HG02943 (cell line): ENCODE results near the gene HERPUD1.
"Not testable (repeated sequence)": the region's sequence is repeated elsewhere in the genome, so short reads cannot be mapped to it uniquely, and the experiment has no call there.

Experiments
- ATAC-seq: cut with Tn5 transposase; IDR thresholded peaks from one replicate; pipeline ENCODE4 v1.9.1; 2021; ENCODE audit warnings: mild to moderate bottlenecking, low read depth, moderate library complexity; ENCODE audit not compliant: unreplicated experiment

HERPUD1 gene

DNA sequence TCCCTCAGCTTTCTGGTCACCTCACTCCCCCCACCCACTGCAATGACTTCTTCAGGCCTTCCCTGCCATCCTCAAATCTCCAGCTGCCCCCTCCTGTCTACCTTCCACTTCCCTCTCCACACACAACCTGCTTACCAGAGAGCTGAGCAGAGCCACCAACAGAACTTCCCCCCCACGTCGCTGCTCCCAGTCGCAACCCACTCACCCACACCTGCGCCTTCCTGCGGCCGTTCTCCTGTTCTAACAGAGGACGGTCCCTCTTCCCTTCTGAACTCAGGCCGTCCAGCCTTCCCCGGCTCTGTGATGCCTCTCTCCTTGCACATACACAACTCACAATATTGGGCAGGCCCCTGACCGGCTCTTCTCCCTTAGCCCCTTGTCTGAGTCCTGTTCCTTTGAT is 43.8 kb downstream of the HERPUD1 start:
- no peak for ATAC-seq

DNA sequence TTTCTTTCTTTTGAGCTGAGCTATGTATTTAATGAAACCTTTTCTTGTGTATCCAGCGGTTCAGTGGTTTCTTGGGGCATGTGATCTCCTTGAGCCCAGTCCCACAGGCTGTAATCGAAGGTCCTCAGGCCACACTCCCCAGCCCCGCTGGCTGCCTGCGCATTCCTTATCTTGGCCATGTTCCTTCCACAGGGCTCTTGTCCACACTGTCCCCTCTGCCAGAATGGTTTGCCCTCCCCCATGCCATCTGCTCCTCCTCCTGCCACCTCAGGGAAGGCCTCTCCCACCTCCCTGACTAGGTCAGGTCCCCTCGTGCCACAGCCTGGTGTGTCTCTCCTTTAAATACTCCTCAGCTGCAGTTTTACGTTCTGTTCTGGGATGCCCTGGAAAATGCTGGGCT is 45.3 kb downstream of the HERPUD1 start:
- ATAC-seq, result no peak

DNA sequence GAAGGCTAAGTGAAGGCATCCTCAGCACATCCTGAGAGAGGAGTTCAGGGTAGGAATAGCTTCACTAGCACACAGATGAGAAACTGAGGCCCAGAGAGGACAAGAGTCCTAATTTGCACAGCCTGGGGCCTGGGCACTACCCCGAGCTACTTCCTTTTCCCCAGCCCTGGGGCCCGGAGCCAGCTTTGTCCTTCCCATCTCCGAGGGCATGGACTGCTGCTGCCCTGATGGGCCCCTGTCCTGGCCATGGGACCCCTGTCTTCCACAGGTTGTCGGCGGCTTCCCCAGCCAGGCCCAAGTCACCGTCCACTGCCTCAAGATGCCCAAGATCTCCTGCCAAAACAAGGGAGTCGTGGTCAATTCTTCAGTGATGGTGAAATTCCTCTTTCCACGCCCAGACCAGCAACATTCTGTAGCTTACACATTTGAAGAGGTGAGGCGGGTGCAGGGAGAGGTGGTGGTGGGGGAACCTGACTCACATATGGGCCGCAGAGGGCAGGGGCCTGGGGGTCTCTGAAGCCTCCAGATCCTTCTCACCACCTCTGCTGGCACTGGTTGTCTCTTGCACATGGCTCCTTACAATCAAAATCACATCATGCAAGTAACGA is 46.0 kb downstream of the HERPUD1 start:
- ATAC-seq, result no peak

DNA sequence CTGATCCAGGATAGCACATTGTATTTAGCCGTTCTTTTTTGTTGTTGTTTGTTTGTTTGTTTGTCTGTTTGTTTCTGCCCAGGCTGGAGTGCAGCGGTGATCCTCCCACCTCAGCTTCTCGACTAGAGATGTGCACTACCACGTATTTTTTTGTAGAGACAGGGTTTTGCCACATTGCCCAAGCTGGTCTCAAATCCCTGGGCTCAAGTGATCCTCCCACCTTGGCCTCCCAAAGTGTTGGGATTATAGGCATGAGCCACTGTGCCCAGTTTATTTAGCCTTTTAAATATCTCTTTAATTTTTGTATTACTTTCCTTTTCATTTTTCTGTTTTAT is 48.2 kb downstream of the HERPUD1 start:
- ATAC-seq, result no peak

DNA sequence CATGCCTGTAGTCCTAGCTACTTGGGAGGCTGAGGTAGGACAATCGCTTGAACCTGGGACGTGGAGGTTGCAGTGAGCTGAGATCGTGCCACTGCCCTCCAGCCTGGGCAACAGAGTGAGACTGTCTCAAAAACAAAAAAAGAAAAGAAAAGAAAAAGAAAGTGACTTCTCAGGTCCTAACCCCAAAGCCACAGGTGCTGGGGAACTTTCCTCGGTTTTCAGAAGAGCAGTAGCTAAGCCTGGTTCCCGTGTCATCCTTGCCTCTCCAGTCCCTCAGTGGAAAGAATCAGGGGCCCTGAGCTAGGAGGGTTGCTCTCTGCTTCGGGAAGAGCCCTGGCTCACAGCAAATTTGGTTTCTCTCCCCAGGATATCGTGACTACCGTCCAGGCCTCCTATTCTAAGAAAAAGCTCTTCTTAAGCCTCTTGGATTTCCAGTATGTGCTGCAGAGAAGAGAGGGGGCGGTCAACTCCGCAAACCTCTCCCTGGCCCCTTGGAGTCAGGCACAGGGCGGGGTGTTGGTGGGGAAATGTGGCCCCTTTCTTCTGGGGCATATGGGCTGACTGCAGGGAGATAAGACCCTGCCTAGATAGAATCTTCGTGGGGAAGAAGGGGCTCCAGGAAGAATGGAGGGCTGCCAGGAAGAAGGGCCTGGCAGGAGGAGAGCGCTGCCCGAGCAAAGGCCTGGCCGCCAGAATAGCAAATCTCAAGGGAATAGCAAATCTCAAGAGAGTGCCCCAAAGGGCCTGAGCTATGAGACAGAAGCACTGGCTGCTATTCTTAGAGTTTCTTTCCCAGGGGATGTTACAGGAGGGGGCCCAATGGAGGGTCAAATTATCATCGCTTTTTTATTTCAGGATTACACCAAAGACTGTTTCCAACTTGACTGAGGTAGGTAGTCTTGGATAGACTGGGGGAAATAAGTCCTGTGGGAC is 49.1 kb downstream of the HERPUD1 start:
- ATAC-seq, result no peak

DNA sequence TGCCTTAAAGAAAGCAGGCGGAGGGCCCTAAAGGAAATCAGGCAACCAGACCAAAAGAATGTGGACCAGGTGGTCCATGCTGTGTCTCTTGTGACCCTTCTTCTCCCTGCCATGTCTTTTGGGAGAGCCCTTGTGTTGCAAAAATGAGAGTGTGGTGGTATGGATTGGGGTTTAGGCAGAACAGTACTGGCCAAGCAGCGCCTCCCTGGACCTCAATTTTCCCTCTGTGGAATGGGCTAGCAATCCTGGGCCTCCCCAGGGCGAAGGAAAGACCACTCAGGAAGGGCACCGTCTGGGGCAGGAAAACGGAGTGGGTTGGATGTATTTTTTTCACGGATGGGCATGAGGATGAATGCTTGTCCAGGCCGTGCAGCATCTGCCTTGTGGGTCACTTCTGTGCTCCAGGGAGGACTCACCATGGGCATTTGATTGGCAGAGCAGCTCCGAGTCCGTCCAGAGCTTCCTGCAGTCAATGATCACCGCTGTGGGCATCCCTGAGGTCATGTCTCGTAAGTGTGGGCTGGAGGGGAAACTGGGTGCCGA is 49.9 kb downstream of the HERPUD1 start:
- ATAC-seq, result no peak

DNA sequence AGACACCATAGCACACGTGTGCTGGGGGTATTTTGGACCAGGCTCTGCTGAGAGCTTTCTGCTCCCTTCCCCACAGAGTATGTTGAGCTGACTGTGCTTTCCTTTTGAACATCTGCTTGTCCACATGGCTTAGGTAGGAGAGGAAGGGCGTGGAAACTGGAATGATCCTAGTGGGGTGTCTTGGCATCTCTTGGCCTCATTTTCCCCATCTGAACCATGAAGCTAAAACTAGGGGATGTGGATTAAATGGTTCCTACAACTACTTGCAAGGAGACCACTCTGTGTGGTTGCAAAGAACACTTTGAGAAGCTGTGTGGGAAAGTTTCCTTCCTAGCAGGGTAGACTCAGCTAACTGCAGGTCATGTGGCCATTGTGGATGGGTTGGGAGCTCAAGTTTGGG is 50.8 kb downstream of the HERPUD1 start:
- no peak for ATAC-seq

DNA sequence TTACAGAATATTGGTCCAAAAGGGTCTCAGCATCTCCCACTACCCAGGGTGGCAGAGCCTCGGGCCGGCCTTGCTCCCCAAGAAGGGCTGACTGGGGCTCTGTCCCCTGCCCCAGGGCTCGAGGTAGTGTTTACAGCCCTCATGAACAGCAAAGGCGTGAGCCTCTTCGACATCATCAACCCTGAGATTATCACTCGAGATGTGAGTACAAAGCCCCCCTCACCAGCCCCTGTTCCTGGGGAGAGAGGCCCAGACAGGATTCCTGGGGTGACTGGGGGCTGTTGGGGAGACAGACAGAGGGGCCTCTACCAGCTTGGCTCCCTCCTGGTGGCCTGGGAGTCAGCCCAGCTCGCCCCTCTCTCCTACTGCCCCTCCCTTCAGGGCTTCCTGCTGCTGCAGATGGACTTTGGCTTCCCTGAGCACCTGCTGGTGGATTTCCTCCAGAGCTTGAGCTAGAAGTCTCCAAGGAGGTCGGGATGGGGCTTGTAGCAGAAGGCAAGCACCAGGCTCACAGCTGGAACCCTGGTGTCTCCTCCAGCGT is 51.3 kb downstream of the HERPUD1 start:
- no peak for ATAC-seq

DNA sequence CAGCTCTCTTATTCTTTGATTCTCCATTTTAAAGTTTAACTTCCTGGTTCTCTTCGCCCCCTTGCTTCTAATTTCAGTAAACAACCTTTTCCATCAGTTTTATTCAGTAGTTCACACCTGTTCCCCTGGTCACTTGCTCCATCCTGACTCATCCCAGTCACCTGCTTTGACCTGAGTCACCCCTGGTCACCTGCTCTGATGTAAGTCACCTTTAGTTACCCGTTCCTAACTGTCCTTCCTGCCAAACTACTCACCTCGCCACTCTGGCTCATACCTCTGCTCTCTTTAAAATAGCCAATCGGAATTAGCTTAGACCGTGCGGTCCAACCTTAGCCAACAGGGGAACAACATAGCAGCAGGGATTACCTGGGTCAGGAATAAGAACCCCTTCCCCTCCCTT is 52.7 kb downstream of the HERPUD1 start:
- ATAC-seq, result no peak

DNA sequence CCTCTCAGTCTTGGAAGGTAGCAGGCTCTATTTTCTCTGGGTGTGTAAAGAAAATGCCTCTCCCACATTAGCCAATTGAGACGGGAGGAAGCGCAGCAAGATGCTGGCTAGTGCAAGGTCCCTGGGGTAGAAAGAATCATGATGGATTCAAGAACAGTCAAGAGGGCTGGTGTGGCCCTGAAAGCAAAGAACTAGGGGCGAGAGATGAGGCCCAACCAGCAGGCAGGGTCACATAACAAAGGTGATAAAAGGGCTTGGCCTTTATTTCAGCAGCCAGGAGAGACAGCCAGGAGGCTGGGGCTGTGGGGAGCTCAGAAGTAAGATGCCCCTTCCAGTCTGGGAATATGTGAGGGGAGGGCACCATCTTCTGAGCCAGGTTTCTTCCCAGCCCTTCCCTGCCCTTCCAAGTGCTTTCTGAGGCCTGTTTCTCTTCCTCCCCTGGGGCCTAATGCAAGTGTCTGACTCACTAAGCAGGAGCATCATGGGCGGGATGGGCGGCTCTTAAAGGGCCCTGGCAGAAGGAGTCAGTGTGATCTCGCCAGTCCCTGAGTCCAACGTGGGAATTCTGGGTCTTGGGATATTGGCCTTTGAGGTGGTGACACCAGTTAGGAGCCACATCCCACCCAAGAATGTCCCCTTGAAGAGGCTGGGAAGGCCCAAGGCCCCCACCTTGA is 53.5 kb downstream of the HERPUD1 start:
- no peak for ATAC-seq

DNA sequence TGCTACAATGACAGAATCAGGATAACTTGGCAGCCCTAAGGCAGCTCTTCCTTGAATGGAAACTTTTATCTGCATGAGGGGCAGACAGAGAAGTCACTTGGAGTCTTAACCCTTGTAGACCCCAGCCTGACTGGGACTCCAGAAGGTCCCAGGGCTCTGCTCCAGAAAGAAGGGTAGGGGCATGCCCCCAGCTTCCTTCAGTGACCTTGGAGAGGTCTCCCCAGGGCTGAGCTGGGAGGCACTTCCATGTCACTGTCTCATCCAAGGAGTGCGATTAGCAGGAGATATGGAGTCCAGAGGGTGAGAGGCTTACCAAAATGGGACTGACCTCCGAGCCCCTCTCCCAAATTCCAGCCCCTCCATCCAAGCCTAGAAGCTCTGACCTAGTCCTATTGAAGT is 54.0 kb downstream of the HERPUD1 start:
- no peak for ATAC-seq

DNA sequence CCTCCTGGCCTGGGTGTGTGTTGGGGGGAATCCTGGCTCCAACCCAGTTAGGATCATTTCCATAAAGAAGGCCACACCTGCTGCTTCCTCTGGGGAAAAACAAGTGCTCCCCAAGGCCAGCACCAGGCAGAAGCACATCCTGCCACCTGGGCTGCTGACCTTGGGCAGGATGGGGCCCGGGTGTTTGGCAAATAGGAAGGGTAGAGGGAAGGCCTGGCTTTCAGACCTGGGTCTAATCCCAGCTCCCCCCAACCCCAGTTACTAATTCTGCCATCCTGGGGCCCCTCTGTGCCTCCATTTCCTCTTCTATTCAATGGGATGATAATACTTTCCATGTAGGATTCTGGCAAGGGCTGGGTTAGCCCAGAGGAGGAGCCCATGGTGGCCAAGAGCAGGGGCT is 54.4 kb downstream of the HERPUD1 start:
- ATAC-seq, result no peak

DNA sequence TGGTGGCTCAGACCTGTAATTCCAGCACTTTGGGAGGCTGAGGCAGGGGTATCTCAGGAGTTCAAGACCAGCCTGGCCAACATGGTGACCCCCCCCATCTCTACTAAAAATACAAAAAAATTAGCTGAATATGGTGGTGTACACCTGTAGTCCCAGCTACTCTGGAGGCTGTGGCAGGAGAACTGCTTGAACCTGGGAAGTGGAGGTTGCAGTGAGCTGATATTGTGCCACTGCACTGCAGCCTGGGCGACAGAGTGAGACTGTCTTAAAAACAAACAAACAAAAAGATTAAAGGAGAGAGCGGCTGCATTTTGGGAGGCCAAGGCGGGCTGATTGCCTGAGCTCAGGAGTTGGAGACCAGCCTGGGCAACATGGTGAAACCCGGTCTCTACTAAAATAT is 55.0 kb downstream of the HERPUD1 start:
- not testable (repeated sequence) for ATAC-seq

DNA sequence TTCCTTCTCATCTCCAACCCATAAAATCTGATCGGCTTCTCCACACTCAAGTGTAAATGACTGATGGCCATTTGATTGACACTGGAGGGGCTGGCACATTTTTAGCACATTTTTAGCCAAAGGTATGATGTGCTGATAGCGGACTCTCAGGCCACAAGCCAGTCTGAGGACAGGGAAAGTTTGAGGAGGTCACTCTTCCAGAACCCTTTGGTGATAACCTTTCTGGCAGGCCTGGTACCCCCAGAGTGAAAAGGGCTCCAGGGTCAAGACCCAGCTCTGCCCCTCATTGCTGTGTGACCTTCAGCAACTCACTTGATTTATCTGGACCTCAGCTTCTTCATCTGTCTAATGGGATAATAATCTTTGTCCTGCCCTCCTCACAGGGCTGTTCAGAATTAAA is 55.8 kb downstream of the HERPUD1 start:
- no peak for ATAC-seq

DNA sequence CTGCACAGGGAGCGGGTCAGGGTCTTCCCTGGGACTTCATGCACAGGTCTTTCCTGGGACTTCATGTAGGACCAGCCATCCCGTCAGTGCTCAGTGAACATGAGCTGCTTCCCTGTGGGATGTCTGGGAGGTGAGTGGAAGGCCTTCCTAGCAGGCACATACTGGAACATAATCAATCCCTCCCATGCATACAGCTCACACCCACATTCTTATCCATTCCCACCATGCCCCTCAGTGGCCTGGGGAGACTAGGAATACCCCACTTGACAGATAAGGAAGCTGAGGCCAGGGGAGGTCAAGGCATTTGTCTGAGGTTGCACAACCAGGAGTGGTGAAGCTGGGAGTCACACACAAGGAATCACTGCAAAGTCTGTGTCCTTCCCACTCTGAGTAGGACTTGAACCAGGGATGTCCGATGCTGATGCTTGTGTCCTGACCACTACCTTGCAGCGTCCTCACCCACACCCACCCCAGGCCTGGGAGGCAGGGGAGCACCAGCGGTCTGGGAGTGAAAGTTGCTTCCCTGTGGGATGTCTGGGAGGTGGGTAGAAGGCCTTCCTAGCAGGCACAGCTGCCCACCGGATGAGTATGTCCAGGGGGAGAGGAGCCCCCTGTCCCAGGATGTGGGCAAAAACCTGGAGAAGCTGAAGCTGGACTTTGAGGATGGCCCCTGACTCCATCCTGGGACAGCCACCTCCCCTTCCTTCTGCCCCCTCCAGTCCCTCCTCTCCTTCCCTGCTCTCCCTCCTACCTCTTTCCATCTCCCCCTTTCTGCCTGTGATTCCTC is 56.4 kb downstream of the HERPUD1 start:
- ATAC-seq, result no peak

DNA sequence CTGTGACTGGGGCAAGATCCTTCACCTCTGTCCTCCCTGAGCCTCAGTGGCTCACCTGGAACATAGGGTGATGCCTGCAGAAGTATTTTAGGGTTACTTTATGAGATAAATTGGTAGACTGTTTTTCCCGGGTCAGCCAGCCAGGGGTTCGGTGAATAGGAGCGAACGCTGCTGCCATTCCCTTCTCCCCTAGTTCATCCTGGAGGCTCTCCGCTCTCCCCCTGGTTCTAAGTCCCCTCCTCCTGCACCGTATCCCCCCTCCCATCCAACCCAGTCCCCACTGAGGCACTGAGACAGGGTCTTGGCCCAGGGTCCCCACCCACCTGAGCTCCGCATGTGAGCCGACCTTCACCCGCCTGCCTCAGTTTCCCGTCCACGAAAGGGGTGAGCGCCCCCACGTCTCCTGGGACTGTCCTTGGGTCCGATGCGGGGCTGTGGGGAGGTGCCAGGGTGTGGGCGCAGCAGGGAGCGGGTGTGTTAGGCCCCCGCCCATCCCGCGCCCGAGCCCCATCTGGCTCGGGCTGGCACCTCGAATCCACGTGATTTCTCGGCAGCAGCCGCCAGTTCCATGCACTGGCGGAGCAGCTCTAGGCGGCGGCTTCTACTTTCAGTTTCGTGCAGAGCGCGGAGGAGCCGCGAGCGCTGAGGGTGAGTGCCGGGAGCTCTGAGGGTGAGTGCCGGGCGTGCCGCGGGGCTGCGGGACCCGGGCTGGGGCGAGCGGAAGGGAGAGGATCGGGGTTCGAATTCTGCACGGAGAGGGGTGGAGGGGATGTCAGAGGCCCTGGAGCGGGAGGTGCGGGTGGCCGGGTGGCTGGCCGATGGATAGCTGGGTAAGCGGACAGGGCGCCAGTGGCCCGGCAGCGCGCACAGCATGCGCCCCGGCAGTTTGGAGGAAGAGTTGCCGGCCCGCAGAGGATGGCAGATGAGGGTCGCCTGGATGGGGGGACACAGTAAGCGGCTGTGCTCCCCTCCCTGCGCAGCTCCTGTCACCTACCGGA is 57.3 kb downstream of the HERPUD1 start, which contains the start of gene NLRC5:
Gene NLRC5 (plus strand): TSS at position 610 of the 998 bp plus-strand sequence. CDS start 31,156 bp downstream, outside the sequence.
- ATAC-seq, result peak; percentile 71

DNA sequence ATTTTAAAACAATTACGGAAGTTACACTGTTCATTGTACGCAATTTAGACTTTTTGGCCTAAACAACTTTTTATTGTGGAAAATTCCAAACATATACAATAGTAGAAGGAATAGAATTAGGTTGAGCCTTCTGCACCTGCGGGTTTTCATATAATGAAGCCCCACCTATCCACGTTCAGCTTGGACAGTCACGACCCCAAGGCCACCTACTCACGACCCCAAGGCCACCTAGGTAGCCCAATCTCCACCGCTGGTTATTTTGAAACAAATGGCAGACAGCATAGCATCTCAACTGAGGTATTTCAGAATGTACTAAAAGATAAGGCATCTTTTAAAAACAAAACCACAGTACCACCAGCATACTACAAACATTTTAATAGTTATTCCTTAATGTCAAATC is 58.0 kb downstream of the HERPUD1 start:
- ATAC-seq, result no peak

DNA sequence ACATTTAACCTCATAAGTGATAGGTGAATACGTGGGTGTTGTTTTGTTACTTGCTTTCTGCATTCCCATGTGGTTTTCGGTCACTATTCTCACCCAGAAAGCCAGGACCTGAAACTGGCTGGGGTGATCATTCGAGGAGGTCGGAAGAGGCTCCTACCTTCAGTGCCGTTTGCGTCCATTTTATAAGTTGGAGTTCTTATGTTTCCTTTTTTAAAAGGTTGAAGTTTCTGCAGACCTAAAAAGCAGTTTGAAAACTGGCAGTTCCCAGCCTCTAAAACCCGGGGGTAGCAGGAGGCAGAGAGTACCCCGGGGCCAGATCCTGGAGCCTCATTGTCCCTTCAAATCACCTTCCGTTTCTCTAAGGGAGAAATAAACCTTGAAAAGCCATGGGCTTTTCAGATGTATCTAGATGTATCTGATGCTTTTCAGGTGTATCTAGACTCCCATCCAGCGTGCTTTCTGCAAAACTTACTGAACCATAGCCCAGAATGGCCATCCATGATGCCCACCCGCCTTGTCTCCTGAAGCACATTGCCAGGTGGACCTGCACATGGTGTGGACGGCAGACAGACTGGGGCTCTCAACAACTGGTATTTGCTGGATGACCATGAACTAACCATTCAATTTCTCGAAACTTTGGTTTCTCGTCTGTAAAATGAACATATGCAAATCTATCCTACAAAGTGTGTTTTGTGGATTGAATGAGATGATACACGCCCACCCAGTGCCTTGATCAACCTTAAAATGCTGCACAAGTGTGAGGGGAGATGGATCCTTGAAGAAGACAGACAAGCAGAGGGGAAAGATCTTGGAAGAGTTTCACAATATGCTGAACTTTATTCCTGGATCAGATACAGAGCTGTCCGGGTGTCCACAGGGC is 58.7 kb downstream of the HERPUD1 start:
- no peak for ATAC-seq
